Neural progenitor cell (in vitro differentiated cells): Measurements from ENCODE around the gene KLK2. TPM values are rescaled to one million over a fixed set of nuclear protein-coding genes. Genes with fewer than 3 reads are reported as not detected.

ENCODE experiments used
- DNase-seq: peaks from one replicate; pipeline ENCODE4 v3.0.0-alpha.2; 2016; ENCODE audit warnings: low spot score
- H2AFZ ChIP-seq: fragments of 200-600 bp; sonication (generic); replicated peaks from 2 replicates; pipeline ENCODE4 v1.6.1; 2016; ENCODE audit warnings: antibody characterized with exemption
- H3F3A ChIP-seq: fragments of 200-600 bp; sonication (generic); 2 replicates; pipeline ENCODE4 v1.6.1; 2016; ENCODE audit warnings: antibody characterized with exemption, low read depth
- H3K27ac ChIP-seq: fragments of 200-600 bp; sonication (generic); 2 replicates; pipeline ENCODE4 v1.5.1; 2016; ENCODE audit warnings: mild to moderate bottlenecking
- H3K27me3 ChIP-seq: fragments of 200-600 bp; sonication (generic); 2 replicates; pipeline ENCODE4 v1.6.1; 2016; ENCODE audit warnings: mild to moderate bottlenecking, moderate library complexity
- H3K36me3 ChIP-seq: fragments of 200-600 bp; sonication (generic); 2 replicates; pipeline ENCODE4 v1.5.1; 2016
- H3K4me1 ChIP-seq: fragments of 200-600 bp; sonication (generic); 2 replicates; pipeline ENCODE4 v1.6.1; 2016; ENCODE audit warnings: mixed run types
- H3K4me2 ChIP-seq: fragments of 200-600 bp; sonication (generic); 2 replicates; pipeline ENCODE4 v1.6.1; 2016
- H3K4me3 ChIP-seq: fragments of 200-600 bp; sonication (generic); 2 replicates; pipeline ENCODE4 v1.5.1; 2016
- H3K79me2 ChIP-seq: fragments of 200-600 bp; sonication (generic); 2 replicates; pipeline ENCODE4 v1.6.1; 2016; ENCODE audit warnings: low read depth
- H3K9ac ChIP-seq: fragments of 200-600 bp; sonication (generic); 2 replicates; pipeline ENCODE4 v1.6.1; 2016
- H3K9me3 ChIP-seq: fragments of 200-600 bp; sonication (generic); 2 replicates; pipeline ENCODE4 v1.5.1; 2016; ENCODE audit warnings: low read depth
- H4K20me1 ChIP-seq: fragments of 200-600 bp; sonication (generic); 2 replicates; pipeline ENCODE4 v1.6.1; 2016; ENCODE audit warnings: low read depth
- H3K27ac Mint-ChIP-seq: 3 replicates; pipeline ENCODE4 v1.8.0; 2021; ENCODE audit warnings: mixed read lengths
- H3K27me3 Mint-ChIP-seq: 2 replicates; pipeline ENCODE4 v1.8.0; 2022; ENCODE audit warnings: low read depth, mild to moderate bottlenecking, inconsistent platforms, moderate library complexity, mixed read lengths; ENCODE audit not compliant: insufficient read depth
- H3K36me3 Mint-ChIP-seq: 3 replicates; pipeline ENCODE4 v1.8.0; 2021; ENCODE audit warnings: mixed read lengths
- H3K4me1 Mint-ChIP-seq: 3 replicates; pipeline ENCODE4 v1.8.0; 2021; ENCODE audit warnings: mixed read lengths
- H3K4me3 Mint-ChIP-seq: 3 replicates; pipeline ENCODE4 v1.8.0; 2021; ENCODE audit warnings: mild to moderate bottlenecking, moderate library complexity, mixed read lengths
- H3K9me3 Mint-ChIP-seq: 3 replicates; pipeline ENCODE4 v1.8.0; 2020; ENCODE audit warnings: mixed read lengths
- CTCF ChIP-seq: fragments of 200-600 bp; sonication (generic); IDR thresholded peaks from 2 replicates; pipeline ENCODE4 v1.5.1; 2017; ENCODE audit warnings: antibody characterized with exemption, mild to moderate bottlenecking
- EZH2 ChIP-seq: fragments of 200-600 bp; sonication (generic); IDR thresholded peaks from 2 replicates; pipeline ENCODE4 v1.6.1; 2017; ENCODE audit warnings: antibody characterized with exemption, mild to moderate bottlenecking, moderate library complexity
- EZH2phosphoT487 ChIP-seq: fragments of 200-600 bp; sonication (generic); IDR thresholded peaks from 2 replicates; pipeline ENCODE4 v1.6.1; 2017; ENCODE audit warnings: antibody characterized with exemption
- total RNA-seq: library from RNA; depleted of rRNA; stranded (reverse); fragments of >200 nt; gene quantifications from 2 replicates; pipeline ENCODE4 v1.2.3, GENCODE V29; 2015; ENCODE audit warnings: low replicate concordance

The KLK2 gene
- total RNA-seq, 1 donor from 2014 or later = not detected

GRCh38 chr19:50911206-50912101, 38.2 kb downstream of the KLK2 start, which contains the start of gene KLK4:
Gene KLK4 (minus strand): TSS chr19:50911395. CDS start chr19:50910738, 657 bp downstream.
- H3K27me3 Mint-ChIP-seq = peaks cover 31% of the 10 kb centered on the region
- Histone ChIP-seq H3K27ac (no peak within 1 kb of the TSS), H2AFZ (no peak within 1 kb of the TSS), H4K20me1 (no peaks in the 10 kb centered on the region), H3K79me2 (no peaks in the 10 kb centered on the region), H3K9me3 (no peaks in the 10 kb centered on the region), H3K4me1 (no peaks in the 10 kb centered on the region), H3K36me3 (no peaks in the 10 kb centered on the region), H3F3A (no peaks in the 10 kb centered on the region), H3K4me3 (no peak within 1 kb of the TSS), H3K27me3 (peaks cover 94% of the 10 kb centered on the region), H3K9ac (no peak within 1 kb of the TSS), H3K4me2 (no peak within 1 kb of the TSS)
- no peak within 1 kb of the TSS for H3K27ac Mint-ChIP-seq
- peak within 1 kb of the TSS; percentile 28 for H3K4me3 Mint-ChIP-seq
- H3K36me3 Mint-ChIP-seq = no peaks in the 10 kb centered on the region
- H3K9me3 Mint-ChIP-seq = no peaks in the 10 kb centered on the region
- DNase-seq = no peak
- no peak for TF ChIP-seq EZH2
- no peak for TF ChIP-seq CTCF
- no peak for TF ChIP-seq EZH2phosphoT487
- no peaks in the 10 kb centered on the region for H3K4me1 Mint-ChIP-seq

- Histone ChIP-seq H3K27me3 (peaks cover 97% of the 10 kb centered on the region), H4K20me1 (no peaks in the 10 kb centered on the region), H2AFZ (no peak overlapping the region), H3K4me3 (no peak overlapping the region), H3K9me3 (no peaks in the 10 kb centered on the region), H3K9ac (no peak overlapping the region), H3K4me1 (no peaks in the 10 kb centered on the region), H3K27ac (no peak overlapping the region), H3F3A (no peaks in the 10 kb centered on the region), H3K79me2 (no peaks in the 10 kb centered on the region), H3K36me3 (no peaks in the 10 kb centered on the region), H3K4me2 (no peak overlapping the region)
- no peaks in the 10 kb centered on the region for H3K4me1 Mint-ChIP-seq
- no peak overlapping the region for H3K4me3 Mint-ChIP-seq
- TF ChIP-seq CTCF = no peak
- no peak for TF ChIP-seq EZH2
- no peak for TF ChIP-seq EZH2phosphoT487
- DNase-seq = no peak
- H3K36me3 Mint-ChIP-seq = no peaks in the 10 kb centered on the region
- peaks cover 34% of the 10 kb centered on the region for H3K27me3 Mint-ChIP-seq
- no peak overlapping the region for H3K27ac Mint-ChIP-seq
- H3K9me3 Mint-ChIP-seq = no peaks in the 10 kb centered on the region
Measured at GRCh38 chr19:50912102-50912599, 38.9 kb downstream of the KLK2 start.

- Histone ChIP-seq H3K4me3 (no peak overlapping the region), H3K4me1 (no peaks in the 10 kb centered on the region), H3F3A (no peaks in the 10 kb centered on the region), H3K9me3 (no peaks in the 10 kb centered on the region), H3K9ac (no peak overlapping the region), H3K79me2 (no peaks in the 10 kb centered on the region), H3K4me2 (no peak overlapping the region), H3K27me3 (peaks cover 93% of the 10 kb centered on the region), H2AFZ (no peak overlapping the region), H3K27ac (no peak overlapping the region), H3K36me3 (no peaks in the 10 kb centered on the region), H4K20me1 (no peaks in the 10 kb centered on the region)
- no peak overlapping the region for H3K4me3 Mint-ChIP-seq
- H3K9me3 Mint-ChIP-seq = no peaks in the 10 kb centered on the region
- DNase-seq = no peak
- no peaks in the 10 kb centered on the region for H3K4me1 Mint-ChIP-seq
- no peaks in the 10 kb centered on the region for H3K36me3 Mint-ChIP-seq
- H3K27ac Mint-ChIP-seq = no peak overlapping the region
- TF ChIP-seq EZH2 (no peak), EZH2phosphoT487 (no peak), CTCF (no peak)
- H3K27me3 Mint-ChIP-seq = peaks cover 37% of the 10 kb centered on the region
Measured at GRCh38 chr19:50912727-50913716, 39.8 kb downstream of the KLK2 start.
